HEK293T (cell line): ENCODE data around the gene MAPRE2.

ENCODE experiments used
- CTCF ChIA-PET: fragments of 350-600 bp; formaldehyde crosslinking; extraction: SDS; loops from one replicate; lab custom pipeline; 2021; ENCODE audit warnings: antibody characterized with exemption, inconsistent platforms; lab: Yijun Ruan, JAX
- POLR2A ChIA-PET: fragments of 350-600 bp; formaldehyde crosslinking; extraction: SDS; loops from one replicate; lab custom pipeline; 2020; ENCODE audit warnings: antibody characterized with exemption, inconsistent platforms; lab: Yijun Ruan, JAX
- DNase-seq: peaks from one replicate; pipeline ENCODE4 v3.0.0; 2012; ENCODE audit warnings: mixed read lengths; ENCODE audit errors: extremely low spot score
- ARNT ChIP-seq: fragments of 450-650 bp; IDR thresholded peaks from 2 replicates; pipeline ENCODE4 v1.6.1; 2017; ENCODE audit warnings: mild to moderate bottlenecking
- BHLHE40 ChIP-seq: fragments of 450-650 bp; IDR thresholded peaks from 2 replicates; pipeline ENCODE4 v1.6.1; 2016; ENCODE audit warnings: mild to moderate bottlenecking, moderate library complexity, borderline replicate concordance
- CTBP1 ChIP-seq: fragments of 450-650 bp; IDR thresholded peaks from 2 replicates; pipeline ENCODE4 v1.6.1; 2016; ENCODE audit warnings: borderline replicate concordance
- ELF4 ChIP-seq: fragments of 450-650 bp; IDR thresholded peaks from 2 replicates; pipeline ENCODE4 v1.6.1; 2017; ENCODE audit warnings: antibody characterized with exemption
- FOXA1 ChIP-seq: fragments of 450-650 bp; IDR thresholded peaks from 2 replicates; pipeline ENCODE4 v1.6.1; 2016; ENCODE audit warnings: mild to moderate bottlenecking
- FOXK2 ChIP-seq: fragments of 450-650 bp; IDR thresholded peaks from 2 replicates; pipeline ENCODE4 v1.6.1; 2016; ENCODE audit warnings: mild to moderate bottlenecking
- FOXM1 ChIP-seq: fragments of 450-650 bp; IDR thresholded peaks from 2 replicates; pipeline ENCODE4 v1.6.1; 2017; ENCODE audit warnings: mild to moderate bottlenecking, borderline replicate concordance
- HDGF ChIP-seq: fragments of 450-650 bp; IDR thresholded peaks from 2 replicates; pipeline ENCODE4 v1.6.1; 2017; ENCODE audit warnings: antibody characterized with exemption, borderline replicate concordance
- L3MBTL2 ChIP-seq: fragments of 450-650 bp; conservative IDR thresholded peaks from 2 replicates; pipeline ENCODE4 v1.6.1; 2016; ENCODE audit warnings: mild to moderate bottlenecking
- LEF1 ChIP-seq: fragments of 450-650 bp; IDR thresholded peaks from 2 replicates; pipeline ENCODE4 v1.6.1; 2017; ENCODE audit warnings: mild to moderate bottlenecking, borderline replicate concordance
- NFRKB ChIP-seq: fragments of 450-650 bp; IDR thresholded peaks from 2 replicates; pipeline ENCODE4 v1.6.1; 2016; ENCODE audit warnings: mild to moderate bottlenecking, moderate library complexity
- PKNOX1 ChIP-seq: fragments of 450-650 bp; IDR thresholded peaks from 2 replicates; pipeline ENCODE4 v1.6.1; 2016
- SP1 ChIP-seq: fragments of 450-650 bp; IDR thresholded peaks from 2 replicates; pipeline ENCODE4 v1.6.1; 2017
- SUZ12 ChIP-seq: fragments of 450-650 bp; IDR thresholded peaks from 2 replicates; pipeline ENCODE4 v1.6.1; 2016; ENCODE audit warnings: mild to moderate bottlenecking
- TARDBP ChIP-seq: fragments of 450-650 bp; IDR thresholded peaks from 2 replicates; pipeline ENCODE4 v1.6.1; 2016
- ZNF384 ChIP-seq: fragments of 450-650 bp; IDR thresholded peaks from 2 replicates; pipeline ENCODE4 v1.6.1; 2016

MAPRE2 gene

GRCh38 chr18:35028536-35028935 lies 12.7 kb upstream of the MAPRE2 start:
- CTCF ChIA-PET, result interaction anchor here (0.8 to 0.9 kb wide), 2 partner anchors 99 to 115 kb away, joined by 3 read pairs; no protein-coding TSS in a partner anchor
- TF ChIP-seq ZNF384 (no peak), PKNOX1 (no peak)
- POLR2A ChIA-PET, result interaction anchor here (1.0 to 3.5 kb wide), 2 partner anchors 13 to 18 kb away, joined by 3 to 18 read pairs; partner anchors contain the start of gene MAPRE2
- no peak for DNase-seq

DNA sequence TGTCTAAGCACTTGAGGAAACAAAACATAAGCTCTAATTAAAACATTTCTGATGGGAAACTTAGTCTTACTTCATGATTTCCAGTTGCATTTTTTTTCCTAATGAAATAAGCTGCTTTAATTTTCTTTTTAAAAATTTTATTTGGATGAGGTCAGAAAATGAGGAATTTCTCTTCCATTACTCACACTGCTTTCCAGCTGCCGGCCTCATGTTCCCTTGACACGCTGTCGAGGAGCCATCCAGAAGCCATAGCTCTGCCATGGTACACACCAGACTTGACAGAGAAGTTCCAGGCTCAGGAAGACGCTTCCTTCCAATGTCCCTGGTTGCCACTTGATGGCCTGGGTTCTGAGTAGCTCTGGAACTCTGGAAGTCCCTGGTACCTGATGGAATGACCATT lies 12.1 kb upstream of the MAPRE2 start:
- POLR2A ChIA-PET, result interaction anchor here (1.0 to 3.5 kb wide), 3 partner anchors 12 to 211 kb away, joined by 3 to 18 read pairs (median 4); partner anchors contain the start of genes MAPRE2 and ZNF397
- DNase-seq, result no peak
- TF ChIP-seq LEF1 (no peak), BHLHE40 (no peak), HDGF (no peak), FOXM1 (no peak), CTBP1 (no peak), SUZ12 (no peak), SP1 (no peak), ZNF384 (no peak), FOXK2 (no peak), NFRKB (no peak), L3MBTL2 (no peak), PKNOX1 (no peak), TARDBP (no peak), ARNT (no peak), ELF4 (no peak), FOXA1 (no peak)
- CTCF ChIA-PET, result interaction anchor here (0.6 to 1.2 kb wide), 7 partner anchors 10 to 354 kb away, joined by 3 to 4 read pairs (median 3); no protein-coding TSS in a partner anchor

DNA sequence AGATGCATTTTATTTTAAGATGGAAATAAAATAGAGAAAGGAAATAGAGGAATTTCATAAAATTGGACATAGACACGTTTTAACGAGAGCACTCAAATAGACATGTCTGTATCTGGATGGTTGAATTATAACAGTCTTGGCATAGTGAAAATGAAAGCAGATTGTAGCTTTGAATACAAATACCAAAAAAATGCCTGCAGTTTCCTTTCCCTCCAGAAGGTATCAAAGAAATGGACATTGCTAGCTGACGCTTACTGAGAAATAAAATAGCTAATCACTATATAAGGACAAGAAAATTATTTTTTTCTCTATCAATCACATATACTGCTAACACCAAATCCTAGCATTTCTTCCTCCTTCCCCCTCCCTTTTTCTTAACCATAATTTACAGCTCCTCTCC lies 11.4 kb upstream of the MAPRE2 start:
- POLR2A ChIA-PET, result interaction anchor here (1.0 to 3.5 kb wide), 3 partner anchors 12 to 210 kb away, joined by 3 to 18 read pairs (median 4); partner anchors contain the start of genes MAPRE2 and ZNF397
- CTCF ChIA-PET, result interaction anchor here (0.6 to 1.2 kb wide), 6 partner anchors 10 to 202 kb away, joined by 3 to 9 read pairs (median 3); no protein-coding TSS in a partner anchor
- no peak for DNase-seq

GRCh38 chr18:35030277-35030989 lies 10.8 kb upstream of the MAPRE2 start:
- POLR2A ChIA-PET, result interaction anchor here (1.4 to 3.5 kb wide), 2 partner anchors 11 to 210 kb away, joined by 4 to 18 read pairs; partner anchors contain the start of genes MAPRE2 and ZNF397
- no peak for TF ChIP-seq BHLHE40
- TF ChIP-seq HDGF, result no peak
- no peak for TF ChIP-seq FOXK2
- no peak for TF ChIP-seq SP1
- TF ChIP-seq SUZ12, result no peak
- TF ChIP-seq CTBP1, result no peak
- TF ChIP-seq ZNF384, result no peak
- TF ChIP-seq ELF4, result no peak
- TF ChIP-seq FOXA1, result no peak
- TF ChIP-seq LEF1, result no peak
- no peak for TF ChIP-seq PKNOX1
- no peak for TF ChIP-seq ARNT
- no peak for TF ChIP-seq L3MBTL2
- TF ChIP-seq FOXM1, result no peak
- TF ChIP-seq NFRKB, result no peak
- no peak for TF ChIP-seq TARDBP
- CTCF ChIA-PET, result interaction anchor here (0.9 to 1.5 kb wide), 3 partner anchors 9 to 113 kb away, joined by 4 to 9 read pairs (median 5); no protein-coding TSS in a partner anchor
- DNase-seq, result no peak

More for the DNA sequence above, 11.4 kb upstream of the MAPRE2 start:
- TF ChIP-seq HDGF, result no peak
- no peak for TF ChIP-seq ZNF384
- TF ChIP-seq PKNOX1, result no peak
- no peak for TF ChIP-seq SP1
- no peak for TF ChIP-seq CTBP1
- TF ChIP-seq FOXM1, result no peak

DNA sequence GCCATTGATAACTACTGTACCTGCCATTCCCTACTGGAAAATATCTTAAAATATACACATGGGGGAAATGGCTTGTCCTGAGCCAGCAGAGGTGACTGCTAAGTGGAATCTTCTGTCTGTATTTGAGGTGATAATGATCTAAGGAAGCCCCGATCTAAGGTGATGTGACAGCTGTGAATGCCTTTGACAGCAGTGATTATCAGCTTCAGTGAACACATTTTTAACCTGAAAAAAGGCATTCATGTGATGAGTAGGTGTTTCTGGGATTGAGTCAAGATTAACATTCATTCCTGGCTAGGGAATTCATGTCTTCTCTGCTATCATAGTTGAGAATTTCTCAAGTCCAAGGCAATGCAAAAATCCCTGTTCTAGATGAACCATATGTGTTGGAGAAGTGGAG lies 9.1 kb upstream of the MAPRE2 start:
- CTCF ChIA-PET, result interaction anchor here (0.7 to 1.5 kb wide), 2 partner anchors 49 to 111 kb away, joined by 3 to 5 read pairs; no protein-coding TSS in a partner anchor
- TF ChIP-seq ELF4 (no peak), LEF1 (no peak), BHLHE40 (no peak), NFRKB (no peak), PKNOX1 (no peak), SP1 (no peak), L3MBTL2 (no peak), FOXA1 (no peak), ZNF384 (no peak), TARDBP (no peak), SUZ12 (no peak), HDGF (no peak), FOXK2 (no peak), FOXM1 (no peak), CTBP1 (no peak), ARNT (no peak)
- DNase-seq, result no peak
- POLR2A ChIA-PET, result no interaction called here
